Fibroblast of peridontal ligament (primary cell): ENCODE measurements around the gene IL1RL1.

Experiments used
- DNase-seq: peaks from one replicate; pipeline ENCODE4 v3.0.0-alpha.2; 2010; ENCODE audit errors: extremely low read depth

Gene IL1RL1

DNA sequence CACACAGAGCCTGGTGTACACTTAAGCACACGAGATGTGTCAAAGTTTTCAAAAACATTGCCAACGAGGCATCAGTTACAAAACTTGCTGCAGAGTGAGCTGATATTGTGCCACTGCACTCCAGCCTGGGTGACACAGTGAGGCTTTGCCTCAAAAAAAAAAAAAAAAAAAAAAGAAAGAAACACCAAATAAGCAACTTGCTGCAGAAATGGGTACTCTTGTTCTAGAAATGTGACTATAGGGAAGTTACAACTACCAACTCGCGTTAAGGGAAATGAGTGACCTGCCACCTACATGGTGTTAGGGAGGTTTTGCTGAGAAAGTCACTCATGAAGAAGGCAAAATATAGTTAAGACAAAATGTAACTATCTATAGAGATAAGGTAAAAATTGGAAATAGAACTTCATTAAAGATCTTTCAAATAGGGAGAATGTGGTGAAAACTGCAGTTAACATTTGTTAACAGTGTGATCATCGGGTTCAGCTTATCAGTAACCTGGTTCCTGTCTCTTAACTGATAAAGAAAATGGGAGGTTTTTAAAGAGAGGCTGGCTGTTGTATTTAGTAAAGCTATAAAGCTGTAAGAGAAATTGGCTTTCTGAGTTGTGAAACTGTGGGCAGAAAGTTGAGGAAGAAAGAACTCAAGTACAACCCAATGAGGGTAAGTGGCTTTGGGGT is at the start of gene IL1RL1:
Gene IL1RL1, plus strand, starts transcription at position 600 of the 677 bp plus-strand sequence. CDS start 26,702 bp downstream, outside the sequence.
- no peak for DNase-seq

DNA sequence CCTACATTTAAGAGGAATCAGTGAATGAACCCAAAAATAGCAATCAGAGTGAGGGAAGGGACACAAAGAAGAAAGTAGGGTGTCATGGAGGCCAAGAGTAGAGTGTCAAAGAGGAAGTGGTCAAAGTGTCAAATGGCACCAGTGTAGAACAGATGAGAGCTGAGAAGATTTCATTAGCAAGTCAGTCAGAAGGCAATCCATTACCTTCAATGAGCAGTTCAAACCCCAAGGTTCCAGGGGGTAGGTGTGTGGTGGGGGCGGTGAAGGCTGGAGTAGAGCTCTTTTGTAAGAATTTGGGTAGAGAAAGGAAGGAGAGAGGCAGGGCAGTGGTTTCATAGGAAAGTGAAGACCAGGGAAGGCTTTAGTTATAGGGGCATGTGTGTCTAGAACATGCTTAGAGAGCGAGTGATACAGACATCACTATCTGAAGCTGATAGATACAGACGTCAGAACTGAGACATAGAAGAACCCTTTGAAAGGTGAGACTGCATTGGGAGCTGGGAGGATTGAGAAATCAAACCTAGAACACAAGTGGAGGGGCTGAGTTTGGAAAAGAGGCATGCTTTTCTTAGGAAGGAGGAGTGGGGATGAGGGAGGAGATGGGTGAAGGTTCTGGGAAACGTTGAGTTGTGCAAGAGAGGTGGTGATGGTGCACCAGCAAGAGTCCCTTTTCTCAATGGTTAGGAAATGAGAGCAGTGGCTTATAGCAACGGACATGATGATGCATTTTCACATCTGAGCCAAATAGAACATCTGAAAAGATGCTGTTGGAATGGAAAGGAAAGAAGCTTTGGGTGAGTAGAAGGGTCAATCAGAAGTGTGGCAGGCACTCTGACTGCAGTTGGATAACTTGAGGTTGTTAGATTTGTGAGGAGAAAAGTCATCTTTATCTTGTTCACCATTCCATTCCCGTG is 48.9 kb upstream of the IL1RL1 start:
- DNase-seq: no peak

DNA sequence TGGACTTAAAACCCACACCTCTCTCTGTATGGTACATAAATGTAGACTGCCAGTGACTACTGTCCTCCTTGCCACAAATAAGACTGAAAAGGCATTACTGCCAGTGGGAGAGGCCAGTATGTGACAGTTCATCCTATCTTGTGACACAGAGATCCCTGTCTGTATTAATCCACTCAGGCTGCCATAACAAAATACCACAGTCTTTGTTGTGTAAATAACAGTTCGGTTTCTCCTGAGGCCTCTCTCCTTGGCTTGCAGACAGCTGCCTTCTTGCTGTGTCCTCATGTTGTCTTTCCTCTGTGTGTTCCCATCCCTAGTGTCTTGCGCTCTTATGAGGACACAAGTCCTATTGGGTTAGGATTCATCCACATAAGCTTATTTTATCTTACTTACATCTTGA is 46.4 kb upstream of the IL1RL1 start:
- DNase-seq: no peak

DNA sequence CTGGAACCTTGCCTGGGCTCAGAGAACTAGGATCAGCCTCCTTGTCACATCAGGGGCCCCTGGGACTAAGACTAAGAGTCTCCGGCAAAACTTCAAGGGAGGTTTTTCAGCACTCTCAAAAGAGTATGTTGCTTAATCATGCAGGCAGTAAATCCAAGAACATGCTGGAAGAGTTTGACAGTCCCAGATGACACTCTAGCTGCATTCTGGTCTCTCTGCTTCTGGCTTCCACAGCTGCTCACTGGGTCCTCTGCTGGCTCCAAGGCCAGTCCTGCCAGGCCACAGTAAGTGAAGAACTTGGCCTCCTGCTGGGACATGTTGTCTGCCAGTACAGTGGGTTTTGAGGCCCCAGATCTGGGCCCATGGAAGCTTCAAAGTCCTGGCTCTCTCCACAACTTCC is 45.2 kb upstream of the IL1RL1 start:
- no peak for DNase-seq

DNA sequence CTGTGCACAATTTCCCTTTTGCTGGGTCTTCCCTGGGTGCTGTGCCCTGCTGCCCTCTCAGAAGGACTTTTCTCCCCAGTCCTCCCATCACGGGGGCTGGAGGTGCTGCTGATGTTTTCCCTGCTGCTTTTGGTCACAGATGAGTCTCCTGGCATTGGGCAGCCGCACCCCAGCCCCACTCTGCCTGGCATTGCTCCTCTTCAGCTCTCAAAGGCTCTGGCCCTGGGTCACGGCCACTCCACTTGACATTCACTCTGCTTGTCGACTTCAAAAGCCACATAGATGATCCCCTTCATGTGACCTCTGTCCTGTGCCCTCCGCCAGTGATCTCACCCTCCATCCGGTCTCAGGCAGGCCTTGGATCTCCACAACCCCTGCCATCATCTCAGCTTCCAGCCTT is 43.6 kb upstream of the IL1RL1 start:
- no peak for DNase-seq

DNA sequence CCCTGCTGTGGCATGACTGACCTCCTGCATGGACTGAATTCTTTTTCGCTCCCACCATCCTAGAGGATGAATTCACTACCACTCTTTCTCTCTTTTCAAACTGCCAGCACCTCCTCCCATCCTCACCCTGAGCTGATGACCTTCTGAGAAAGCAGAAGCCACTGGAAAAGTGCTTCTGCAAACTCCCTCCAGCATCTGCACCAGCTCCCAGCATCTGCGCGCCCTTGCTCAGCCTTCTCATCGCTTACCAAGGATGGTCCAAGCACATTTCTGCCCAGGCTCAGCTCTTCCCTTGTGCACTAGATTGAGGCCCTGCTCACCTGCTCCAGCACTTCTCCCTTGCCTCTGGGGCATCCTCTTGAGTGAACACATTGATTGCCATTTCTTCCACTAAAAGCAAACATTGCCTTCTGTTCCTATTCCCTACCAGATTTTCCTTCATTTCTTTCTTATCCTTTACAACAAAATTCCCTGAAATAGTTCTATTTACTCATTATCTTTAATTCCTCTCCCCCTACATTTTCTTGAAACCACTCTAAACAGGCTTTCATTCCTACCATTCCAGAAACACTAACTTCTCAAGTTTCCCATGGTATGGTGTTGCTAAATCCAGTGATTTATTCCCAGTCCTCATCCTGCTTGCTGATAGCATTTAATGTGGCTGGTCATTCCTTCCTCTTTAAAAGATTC is 42.7 kb upstream of the IL1RL1 start:
- DNase-seq: peak; percentile 87

DNA sequence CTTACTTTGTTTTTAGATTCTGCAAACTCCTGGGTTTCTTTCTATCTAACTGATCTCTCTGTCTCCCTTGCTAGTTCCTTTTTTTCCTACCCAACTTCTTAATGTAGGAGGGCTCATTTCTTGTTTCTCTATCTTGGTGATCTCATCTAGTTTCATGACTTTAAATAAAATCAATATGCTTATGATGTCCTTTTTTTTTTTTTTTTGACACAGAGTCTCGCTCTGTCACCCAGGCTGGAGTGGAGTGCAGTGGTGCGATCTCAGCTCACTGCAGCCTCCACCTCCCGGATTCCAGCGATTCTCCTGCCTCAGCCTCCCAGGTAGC is 42.2 kb upstream of the IL1RL1 start:
- DNase-seq: no peak

DNA sequence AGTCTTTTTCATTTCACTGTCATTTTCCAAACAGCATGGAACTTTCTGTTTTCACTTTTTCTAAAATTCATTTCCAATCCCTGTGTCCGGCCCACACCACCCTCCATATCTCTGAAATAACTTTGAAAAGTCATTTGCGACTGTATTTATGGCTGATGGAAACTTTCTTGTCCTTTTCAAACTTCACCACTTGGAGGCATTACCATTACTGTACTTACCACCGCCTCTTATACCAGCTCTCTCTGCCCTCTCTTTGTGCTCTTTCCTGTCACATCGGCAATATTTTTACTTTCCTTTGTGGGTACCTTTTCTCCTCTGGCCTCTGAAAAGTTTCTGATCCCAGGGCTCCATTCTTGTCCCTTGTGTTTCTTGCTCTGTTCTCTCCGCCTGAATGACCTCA is 39.5 kb upstream of the IL1RL1 start:
- no peak for DNase-seq

DNA sequence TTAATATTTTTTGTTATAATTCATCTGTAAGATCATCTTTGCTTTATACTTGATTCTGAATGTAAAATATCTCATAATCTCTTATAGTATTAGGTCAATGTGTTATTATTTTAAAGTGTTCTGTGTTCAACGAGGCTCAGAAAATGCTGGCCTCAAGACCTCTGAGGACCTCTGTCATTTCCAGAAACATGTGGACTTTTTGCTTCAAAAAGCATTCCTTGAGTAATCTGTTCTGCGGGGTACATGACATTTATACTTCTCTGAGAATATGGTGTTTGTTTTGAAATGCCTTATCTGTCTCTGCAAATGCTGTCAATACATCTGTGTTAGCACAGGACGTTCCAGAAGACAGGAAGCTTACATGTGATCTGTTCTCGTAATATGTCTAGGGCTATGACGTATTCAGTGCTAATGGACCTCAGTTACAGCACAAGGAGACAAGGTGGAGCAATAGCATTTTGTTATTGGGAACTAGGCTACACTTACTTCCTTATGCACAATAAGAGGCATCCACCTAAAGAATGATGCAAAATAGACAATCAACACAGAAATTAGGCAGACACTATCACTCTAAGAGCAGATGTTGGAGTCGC is 37.6 kb upstream of the IL1RL1 start:
- no peak for DNase-seq

DNA sequence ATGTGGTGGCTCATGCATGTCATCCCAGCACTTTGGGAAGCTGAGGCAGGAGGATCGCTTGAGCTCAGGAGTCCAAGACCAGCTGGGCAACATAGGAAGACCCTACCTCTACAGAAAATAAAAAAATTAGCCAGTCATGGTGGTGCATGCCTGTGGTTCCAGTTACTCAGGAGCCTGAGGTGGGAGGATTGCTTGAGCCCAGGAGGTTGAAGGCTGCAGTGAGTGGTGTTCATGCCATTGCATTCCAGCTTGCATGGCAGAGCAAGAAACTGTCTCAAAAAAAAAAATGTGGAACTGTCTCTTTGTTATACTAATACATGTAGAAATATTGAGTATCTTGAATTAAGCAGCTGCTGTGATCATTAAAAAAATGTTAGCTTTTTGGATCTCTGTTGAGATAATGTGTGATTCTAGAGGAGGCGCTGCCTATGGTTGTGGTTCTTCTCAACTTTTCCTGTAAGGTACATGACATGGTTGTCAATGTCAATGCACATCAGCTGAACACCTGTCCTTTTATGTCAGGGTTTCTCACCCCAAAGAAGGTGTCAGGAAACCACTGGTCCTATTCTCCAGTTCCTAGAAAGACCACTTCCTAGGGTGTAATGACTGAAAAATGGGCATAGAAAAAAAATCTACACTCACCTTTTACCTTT is 34.7 kb upstream of the IL1RL1 start:
- DNase-seq: no peak

DNA sequence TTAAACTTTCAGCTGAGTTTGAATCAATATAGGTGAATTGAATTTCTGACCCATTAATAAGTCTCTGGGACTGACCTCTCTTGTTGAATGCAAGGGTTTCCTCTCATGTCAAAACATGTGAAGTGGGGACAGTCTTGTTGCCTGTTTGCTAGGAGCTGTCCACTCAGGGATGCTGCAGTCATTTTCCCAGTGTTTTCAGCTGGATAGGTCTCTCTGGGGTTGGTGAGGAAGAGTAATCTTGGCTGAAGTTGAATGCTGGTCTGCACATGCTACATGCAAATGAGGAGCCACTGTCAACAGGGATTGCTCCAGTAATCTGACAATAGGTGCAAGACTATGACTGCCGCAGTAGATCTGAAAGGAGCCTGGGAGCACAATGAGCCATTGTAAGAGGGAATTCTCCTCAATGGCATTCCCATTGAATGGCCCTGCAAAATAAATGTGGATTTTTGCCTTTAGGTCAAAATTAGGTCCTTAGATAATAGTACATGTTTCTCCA is 34.1 kb upstream of the IL1RL1 start:
- DNase-seq: no peak

DNA sequence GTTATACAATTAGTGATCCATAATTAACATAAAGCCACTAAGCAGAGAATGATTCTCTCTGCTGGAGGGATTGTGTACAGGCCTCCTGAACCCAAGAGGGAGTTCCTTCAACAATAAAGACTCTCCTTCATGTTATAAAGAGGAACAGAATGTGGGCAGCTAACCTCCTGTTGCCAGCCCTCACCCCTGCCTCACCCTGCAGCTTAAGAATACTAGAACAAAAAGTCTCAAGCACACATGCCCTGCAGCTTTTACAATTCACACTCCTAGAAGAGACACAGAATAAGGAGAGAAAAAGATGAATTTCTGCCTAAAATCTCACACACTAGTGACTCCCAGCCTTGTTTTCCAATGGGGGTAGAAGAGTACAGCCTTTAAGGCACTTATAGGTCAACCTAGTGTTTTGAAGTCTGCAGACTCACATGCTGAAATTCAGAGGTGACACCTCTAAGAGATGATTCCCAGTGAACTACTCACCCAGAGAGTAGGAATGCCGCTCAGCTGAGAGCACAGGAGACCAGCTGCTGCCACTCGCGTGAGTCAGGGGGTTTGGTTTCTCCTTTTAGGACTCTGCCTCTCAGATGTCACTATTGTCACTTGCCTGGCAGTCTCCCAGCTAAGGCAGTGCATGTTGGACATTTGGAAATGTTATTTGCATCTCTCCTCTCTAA is 32.5 kb upstream of the IL1RL1 start:
- no peak for DNase-seq

DNA sequence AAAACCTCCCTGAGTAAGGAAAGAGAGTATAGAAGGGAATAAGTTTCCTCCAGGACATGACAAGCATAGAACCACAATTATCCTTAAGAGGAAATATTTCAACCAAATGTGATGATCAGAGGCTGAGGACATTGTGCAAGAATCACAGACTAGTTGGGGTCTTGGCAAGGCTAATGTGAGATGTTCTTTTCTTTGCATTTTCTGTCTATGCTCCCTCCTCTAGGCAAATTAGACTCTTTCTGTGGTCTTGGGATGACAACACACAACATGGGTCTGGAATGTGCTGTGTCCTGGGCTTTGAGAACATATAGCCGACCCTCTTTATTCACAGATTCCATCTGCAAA is 32.0 kb upstream of the IL1RL1 start:
- no peak for DNase-seq

DNA sequence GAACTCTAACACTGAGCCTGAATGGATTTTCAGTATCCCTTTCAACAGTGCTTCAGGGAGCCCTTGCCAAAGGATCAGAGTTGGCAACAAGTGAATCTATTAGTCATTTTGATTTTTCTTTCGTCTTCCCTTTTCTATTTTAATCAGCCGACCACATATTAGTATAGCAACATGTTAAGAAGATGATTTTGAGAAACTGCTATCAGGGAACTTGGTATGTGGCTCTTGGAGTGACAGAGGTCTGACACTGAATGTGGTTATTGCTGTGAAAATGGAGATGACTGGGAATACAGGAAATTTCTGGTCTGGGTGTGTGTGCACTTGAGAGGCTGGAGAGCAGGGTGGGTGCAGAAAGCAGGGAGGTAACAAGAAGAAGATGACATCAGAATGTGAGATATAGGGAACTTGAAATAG is 28.7 kb upstream of the IL1RL1 start:
- DNase-seq: no peak

DNA sequence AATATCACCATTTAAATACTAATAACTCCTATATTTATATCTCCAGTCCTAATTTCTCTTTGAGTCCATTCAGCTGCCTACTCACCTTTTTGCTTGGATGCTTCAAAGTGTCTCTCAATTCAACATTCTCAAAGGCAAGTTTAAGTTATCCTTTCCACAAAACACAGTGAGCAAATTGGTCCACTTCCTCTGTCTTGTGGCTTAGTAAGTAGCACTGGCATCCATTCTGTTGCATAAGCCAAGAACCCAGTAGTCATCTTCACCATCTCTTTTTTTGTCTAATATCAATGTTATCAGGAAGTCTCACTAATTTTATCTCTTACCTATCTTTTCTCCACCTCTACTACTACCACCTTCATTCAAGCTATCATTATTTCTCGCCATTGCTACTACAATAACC is 27.4 kb upstream of the IL1RL1 start:
- DNase-seq: no peak

DNA sequence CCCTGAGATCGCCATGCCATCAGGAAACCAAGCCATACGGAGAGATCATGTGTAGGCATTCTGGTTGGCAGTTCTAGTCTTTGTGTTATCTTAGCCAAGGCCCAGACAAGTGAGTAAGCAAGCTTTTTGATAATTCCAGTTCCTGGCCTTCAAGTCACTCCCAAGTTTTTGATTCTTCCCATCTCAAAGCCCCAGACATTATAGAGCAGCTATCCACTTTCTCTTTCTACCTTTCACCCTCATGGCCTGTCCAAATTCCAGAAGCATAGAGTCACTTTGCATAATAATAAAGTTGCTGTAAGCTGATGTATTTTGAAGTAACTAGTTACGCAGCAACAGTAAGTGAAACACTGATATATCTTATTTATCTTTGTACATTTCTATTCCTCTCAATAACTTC is 26.8 kb upstream of the IL1RL1 start:
- DNase-seq: no peak

DNA sequence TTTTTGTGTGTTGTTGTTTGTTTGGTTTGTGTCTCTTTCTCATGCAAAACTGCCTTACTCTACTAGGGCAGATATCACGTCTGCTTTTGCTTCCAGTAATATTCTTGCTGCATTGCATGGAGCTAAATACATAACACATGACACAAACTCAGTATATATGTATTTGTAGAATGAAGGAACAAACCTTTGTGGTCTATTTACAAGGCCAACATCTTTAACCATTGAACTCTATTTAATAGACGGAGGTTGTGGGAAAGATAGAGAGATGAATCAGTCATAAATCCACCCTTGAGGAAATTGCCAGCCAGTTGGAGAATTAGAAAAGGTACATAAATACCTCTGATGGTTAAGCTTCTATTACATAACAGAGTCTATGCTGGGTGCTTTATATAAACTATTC is 26.0 kb upstream of the IL1RL1 start:
- no peak for DNase-seq

DNA sequence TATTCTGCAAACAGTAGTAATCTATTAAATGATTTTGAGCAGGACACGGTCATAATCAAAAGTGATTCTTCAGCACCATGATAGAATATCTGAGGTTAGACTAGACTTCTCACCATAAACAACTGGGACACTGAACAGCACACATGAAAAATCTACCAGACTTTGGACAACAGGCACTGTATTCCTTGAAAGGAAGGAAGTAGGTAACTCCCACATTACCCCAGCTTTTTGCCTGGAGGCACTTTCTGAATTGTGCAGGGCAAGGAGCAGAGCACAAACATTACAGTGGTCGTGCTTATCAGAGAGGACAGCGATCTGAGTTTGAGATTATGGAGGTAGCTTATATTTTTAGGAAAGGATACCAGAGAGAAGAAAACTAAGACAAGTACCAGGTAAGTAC is 25.3 kb upstream of the IL1RL1 start:
- no peak for DNase-seq

DNA sequence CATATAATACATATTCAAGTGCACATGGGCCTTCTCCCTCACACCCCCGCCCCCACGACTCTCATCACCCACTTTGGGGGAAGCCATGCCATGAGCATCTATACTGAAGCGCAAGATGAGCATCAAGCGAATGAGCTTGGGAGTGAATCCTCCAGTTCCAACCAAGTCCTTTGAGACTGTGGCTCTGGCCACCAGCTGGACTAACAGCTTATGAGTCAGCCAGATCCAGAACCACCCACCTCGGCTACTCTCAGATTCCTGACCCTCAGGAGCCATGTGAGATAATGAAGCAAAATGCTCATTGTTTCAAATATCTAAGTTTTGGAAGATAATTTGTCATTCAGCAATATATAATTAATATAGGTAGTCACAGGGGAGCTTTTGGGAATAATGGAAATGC is 22.2 kb upstream of the IL1RL1 start:
- DNase-seq: no peak

DNA sequence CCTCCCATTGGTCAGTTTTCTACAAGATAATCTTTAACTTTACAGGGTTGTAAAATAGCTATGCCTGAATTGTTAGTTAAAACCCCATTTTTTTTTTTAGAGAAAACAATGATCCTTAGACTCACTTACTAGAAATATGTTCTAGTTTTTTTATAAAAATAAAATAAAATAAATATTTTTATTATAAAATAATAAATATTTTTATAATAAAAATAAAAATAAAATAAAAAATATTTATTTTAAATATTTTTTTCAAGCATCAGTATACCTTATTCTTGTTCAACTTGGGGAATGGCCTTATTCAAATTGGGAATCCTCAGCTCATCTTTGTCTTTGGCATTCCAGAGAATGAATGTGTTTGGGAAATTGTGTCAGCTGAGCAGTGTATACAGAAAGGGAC is 20.8 kb upstream of the IL1RL1 start:
- no peak for DNase-seq
